HepG2 (cell line): ENCODE results near the gene DCAKD. TPM values are rescaled to one million over a fixed set of nuclear protein-coding genes. Genes with fewer than 3 reads are reported as not detected.

ENCODE experiments used
- ATRX ChIP-seq: sonication (generic); formaldehyde crosslinking; IDR thresholded peaks from 2 replicates; pipeline ENCODE4 v1.4.0; 2020; ENCODE audit warnings: missing genetic modification reagents, borderline replicate concordance
- CREB1 ChIP-seq, 2 experiments: fragments of 450-650 bp in 1 of 2; IDR thresholded peaks; 2 replicates each; pipeline ENCODE4 v1.6.1; 2016 to 2017; ENCODE audit warnings: control low read depth in 1 of 2, mild to moderate bottlenecking in 1 of 2, missing compliant biosample characterization in 1 of 2, missing genetic modification characterization in 1 of 2
- KDM1A ChIP-seq: IDR thresholded peaks from 2 replicates; pipeline ENCODE4 v1.6.1; 2016; ENCODE audit warnings: missing compliant biosample characterization
- KLF6 ChIP-seq: IDR thresholded peaks from 2 replicates; pipeline ENCODE4 v1.8.0; 2016; ENCODE audit warnings: missing biosample characterization, missing genetic modification reagents
- MTF1 ChIP-seq: sonication (generic); formaldehyde crosslinking; IDR thresholded peaks from 2 replicates; pipeline ENCODE4 v1.5.0; 2020; ENCODE audit warnings: missing genetic modification reagents
- NFKBIZ ChIP-seq: IDR thresholded peaks from 2 replicates; pipeline ENCODE4 v1.6.1; 2018; ENCODE audit warnings: missing genetic modification reagents, missing compliant biosample characterization
- POGK ChIP-seq: sonication (generic); formaldehyde crosslinking; conservative IDR thresholded peaks from 2 replicates; pipeline ENCODE4 v1.8.0; 2022; ENCODE audit warnings: mild to moderate bottlenecking, moderate library complexity, missing genetic modification reagents
- POLR2AphosphoS5 ChIP-seq: IDR thresholded peaks from 2 replicates; pipeline ENCODE4 v1.6.1; 2012; ENCODE audit warnings: low read depth, low read length
- POLR2G ChIP-seq: fragments of 200-400 bp; formaldehyde crosslinking; IDR thresholded peaks from 2 replicates; pipeline ENCODE4 v1.6.1; 2018; ENCODE audit warnings: mild to moderate bottlenecking, low read depth, low read length, moderate library complexity
- SOX6 ChIP-seq, 2 experiments: fragments of 450-650 bp in 1 of 2; sonication (generic) in 1 of 2; formaldehyde crosslinking in 1 of 2; IDR thresholded peaks; 2 replicates each; pipeline versions ENCODE4 v1.4.0 to v1.6.1; 2017 to 2020; ENCODE audit warnings: antibody characterized with exemption in 1 of 2, mild to moderate bottlenecking in 1 of 2, missing genetic modification reagents in 1 of 2
- SP4 ChIP-seq: sonication (generic); formaldehyde crosslinking; IDR thresholded peaks from 2 replicates; pipeline ENCODE4 v1.8.1; 2023; ENCODE audit warnings: mild to moderate bottlenecking, missing genetic modification reagents
- TBX3 ChIP-seq: fragments of 450-650 bp; IDR thresholded peaks from 2 replicates; pipeline ENCODE4 v1.6.1; 2017; ENCODE audit warnings: antibody characterized with exemption, mild to moderate bottlenecking, inconsistent platforms, borderline replicate concordance
- TCF12 ChIP-seq, 2 experiments: fragments of 450-650 bp in 1 of 2; sonication (generic) in 1 of 2; formaldehyde crosslinking in 1 of 2; IDR thresholded peaks; 2 replicates each; pipeline versions ENCODE4 v1.6.1 to v1.8.0; 2017 to 2022; ENCODE audit warnings: antibody characterized with exemption in 1 of 2, mild to moderate bottlenecking in 1 of 2, missing genetic modification reagents in 1 of 2, moderate library complexity in 1 of 2
- THRA ChIP-seq: sonication (generic); formaldehyde crosslinking; IDR thresholded peaks from 2 replicates; pipeline ENCODE4 v1.4.0; 2020; ENCODE audit warnings: missing genetic modification reagents, borderline replicate concordance
- YY1 ChIP-seq: IDR thresholded peaks from 2 replicates; pipeline ENCODE4 v1.6.1; 2011; ENCODE audit warnings: low read length, low read depth, moderate library complexity, mild to moderate bottlenecking; ENCODE audit not compliant: insufficient read depth, insufficient replicate concordance
- ZFP37 ChIP-seq: sonication (generic); formaldehyde crosslinking; IDR thresholded peaks from 2 replicates; pipeline ENCODE4 v1.4.0; 2020; ENCODE audit warnings: missing genetic modification reagents, borderline replicate concordance
- ZNF180 ChIP-seq: sonication (generic); formaldehyde crosslinking; IDR thresholded peaks from 2 replicates; pipeline ENCODE4 v1.4.0; 2020; ENCODE audit warnings: low read depth, missing genetic modification reagents, borderline replicate concordance
- ZNF552 ChIP-seq: sonication (generic); formaldehyde crosslinking; IDR thresholded peaks from 2 replicates; pipeline ENCODE4 v1.9.0; 2022; ENCODE audit warnings: missing genetic modification reagents, mild to moderate bottlenecking, borderline replicate concordance
- ZNF629 ChIP-seq: sonication (generic); formaldehyde crosslinking; conservative IDR thresholded peaks from 2 replicates; pipeline ENCODE4 v1.5.0; 2020; ENCODE audit warnings: missing genetic modification reagents
- ZNF772 ChIP-seq: sonication (generic); formaldehyde crosslinking; IDR thresholded peaks from 2 replicates; pipeline ENCODE4 v1.5.0; 2020; ENCODE audit warnings: mild to moderate bottlenecking, missing genetic modification reagents
- ZNF777 ChIP-seq: sonication (generic); formaldehyde crosslinking; IDR thresholded peaks from 2 replicates; pipeline ENCODE4 v1.4.0; 2020; ENCODE audit warnings: missing genetic modification reagents
- ZNF883 ChIP-seq: sonication (generic); formaldehyde crosslinking; IDR thresholded peaks from 2 replicates; pipeline ENCODE4 v1.5.1; 2020; ENCODE audit warnings: mild to moderate bottlenecking, missing genetic modification reagents; ENCODE audit errors: not compliant biosample characterization
- polyA plus RNA-seq, 8 experiments: library from polyadenylated mRNA; depleted of rRNA in 3 of 8; stranded (reverse) in 7 of 8; unstranded in 1 of 8; fragments of >200 nt; fragmentation: Illumina TruSeq in 4 of 8; extraction: Trizol in 4 of 8; gene quantifications; 2 replicates each; pipeline versions ENCODE4 v1.2.1 to v1.2.3, GENCODE V29; 2011 to 2016; ENCODE audit warnings: low read depth in 4 of 8, missing spikeins in 1 of 8, mixed read lengths in 1 of 8; ENCODE audit not compliant: insufficient read depth in 1 of 8
- total RNA-seq, 5 experiments: library from RNA; depleted of rRNA; stranded (reverse); fragments of >200 nt; fragmentation: Illumina TruSeq; extraction: Trizol; gene quantifications; 2 replicates each; pipeline ENCODE4 v1.2.3, GENCODE V29; 2016; ENCODE audit warnings: low read depth in 1 of 5

DCAKD gene
- total and polyA plus RNA-seq, 2 of the 13 experiments (the other 11 are each of a cell fraction or from before 2014, with no cell fraction given) = 25.9 to 29.2 TPM

GRCh38 chr17:45060797-45061605 lies 9.6 kb upstream of the DCAKD start, which contains the start of gene NMT1 (continued):
- TF ChIP-seq POLR2AphosphoS5 (peak; percentile 92), ZNF772 (peak; percentile 86), ZNF777 (peak; percentile 65), ZNF883 (CRISPR knock-in tag) (no peak), TCF12 (IDR thresholded peaks at IDR 0.05) (no peak), TCF12 (CRISPR knock-in tag; IDR thresholded peaks at IDR 0.05) (peak; percentile 4; the same call in 1 of the 2 replicates), THRA (peak; percentile 13), MTF1 (no peak; the same call in 1 of the 2 replicates), ATRX (CRISPR knock-in tag) (peak; percentile 46; the same call in 1 of the 2 replicates), KDM1A (CRISPR knock-in tag) (no peak), CREB1 (IDR thresholded peaks at IDR 0.05) (peak; percentile 83), CREB1 (CRISPR knock-in tag; IDR thresholded peaks at IDR 0.05) (peak; percentile 95), SP4 (peak; percentile 94), SOX6 (IDR thresholded peaks at IDR 0.05) (no peak), SOX6 (CRISPR knock-in tag; IDR thresholded peaks at IDR 0.05) (peak; percentile 31; the same call in 1 of the 2 replicates), POGK (CRISPR knock-in tag) (peak; percentile 62; the same call in 1 of the 2 replicates), YY1 (peak; percentile 98), KLF6 (peak; percentile 86), NFKBIZ (0 out of 2 replicates have a peak, but pooled peaks have one; percentile 46), TBX3 (peak; percentile 64; the same call in 1 of the 2 replicates), ZNF552 (CRISPR knock-in tag) (peak; percentile 24; the same call in 1 of the 2 replicates), POLR2G (peak; percentile 97), ZNF629 (CRISPR knock-in tag) (peak; percentile 41; the same call in 1 of the 2 replicates), ZNF180 (CRISPR knock-in tag) (peak; percentile 71; the same call in 1 of the 2 replicates), ZFP37 (peak; percentile 55; the same call in 1 of the 2 replicates)
